NB4 (cell line): ENCODE measurements around the gene TARBP1.

ENCODE experiments used
- CTCF ChIP-seq: IDR thresholded peaks from one replicate; pipeline ENCODE4 v1.5.1; 2012; ENCODE audit warnings: low read depth, low read length
- POLR2A ChIP-seq: IDR thresholded peaks from 2 replicates; pipeline ENCODE4 v1.6.1; 2011; ENCODE audit warnings: mild to moderate bottlenecking; ENCODE audit not compliant: insufficient read length; ENCODE audit errors: extremely low read depth

- TF ChIP-seq CTCF: no peak
- no peak for TF ChIP-seq POLR2A
Measured at GRCh38 chr1:234402939-234403338, 76.0 kb downstream of the TARBP1 start.
